HG03095 (cell line): Measurements from ENCODE around the gene FDX1.

Experiments
- ATAC-seq: cut with Tn5 transposase; IDR thresholded peaks from one replicate; pipeline ENCODE4 v1.9.1; 2021; ENCODE audit warnings: moderate library complexity; ENCODE audit not compliant: unreplicated experiment

The FDX1 gene

GRCh38 chr11:110467556-110467955 lies 37.8 kb downstream of the FDX1 start:
- no peak for ATAC-seq

GRCh38 chr11:110468121-110468520 lies 38.4 kb downstream of the FDX1 start:
- no peak for ATAC-seq

DNA sequence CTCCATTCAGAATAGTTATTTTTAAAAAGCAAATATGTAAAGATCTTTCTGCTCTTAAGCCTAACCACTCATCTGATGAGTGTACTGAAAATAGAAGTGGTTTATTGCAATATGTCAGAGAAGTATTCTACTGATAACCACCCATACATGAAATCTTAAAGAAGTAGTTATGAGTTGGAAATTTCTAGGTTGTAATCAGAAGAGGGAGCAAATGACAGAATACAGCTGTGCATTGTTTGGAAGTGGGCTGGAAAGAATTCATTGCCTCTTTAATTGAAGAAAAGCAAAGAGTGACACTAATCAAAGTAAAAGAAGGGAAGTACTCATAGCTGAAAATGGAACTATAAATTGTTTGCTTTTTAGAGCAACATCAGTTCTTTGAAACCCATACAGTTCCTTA lies 39.4 kb downstream of the FDX1 start:
- no peak for ATAC-seq

- no peak for ATAC-seq
These were observed 41.0 kb downstream of the FDX1 start for GRCh38 chr11:110470716-110471115.

DNA sequence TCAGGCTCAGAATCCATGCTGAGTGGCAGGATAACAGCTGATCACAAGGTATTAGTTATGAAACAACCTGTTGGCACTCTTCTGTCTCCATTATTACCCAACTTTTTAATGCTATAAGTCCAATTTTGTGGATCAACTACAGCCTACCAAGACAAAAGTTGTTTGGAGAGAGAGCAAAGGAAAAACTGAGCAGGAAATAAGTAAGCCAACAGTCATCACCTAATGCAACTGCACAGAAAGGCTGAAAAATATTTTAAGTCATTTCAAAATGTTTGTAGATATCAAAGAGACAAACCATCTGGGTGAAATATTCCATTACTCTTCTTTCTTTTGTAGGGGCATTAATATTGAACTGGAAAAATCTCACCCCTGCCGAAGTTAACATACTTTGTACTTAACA lies 41.6 kb downstream of the FDX1 start:
- no peak for ATAC-seq

DNA sequence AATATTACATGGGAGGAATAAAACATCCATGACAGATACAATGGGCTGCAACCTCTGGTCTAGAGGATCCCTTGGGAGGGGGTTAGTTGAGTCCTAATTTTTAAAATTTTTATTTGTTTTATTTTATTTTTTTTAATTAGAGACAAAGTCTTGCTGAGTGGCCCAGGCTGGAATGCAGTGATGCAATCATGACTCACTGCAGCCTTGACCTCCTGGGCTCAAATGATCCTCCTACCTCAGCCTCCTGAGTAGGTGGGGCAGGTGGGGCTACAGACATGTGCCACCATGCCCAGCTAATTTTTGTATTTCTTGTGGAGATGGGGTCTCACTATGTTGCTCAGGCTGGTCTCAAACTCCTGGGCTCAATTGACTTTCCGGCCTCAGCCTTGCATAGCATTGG lies 43.1 kb downstream of the FDX1 start:
- ATAC-seq, result no peak

- no peak for ATAC-seq
These were observed 44.0 kb downstream of the FDX1 start for GRCh38 chr11:110473706-110474105.

DNA sequence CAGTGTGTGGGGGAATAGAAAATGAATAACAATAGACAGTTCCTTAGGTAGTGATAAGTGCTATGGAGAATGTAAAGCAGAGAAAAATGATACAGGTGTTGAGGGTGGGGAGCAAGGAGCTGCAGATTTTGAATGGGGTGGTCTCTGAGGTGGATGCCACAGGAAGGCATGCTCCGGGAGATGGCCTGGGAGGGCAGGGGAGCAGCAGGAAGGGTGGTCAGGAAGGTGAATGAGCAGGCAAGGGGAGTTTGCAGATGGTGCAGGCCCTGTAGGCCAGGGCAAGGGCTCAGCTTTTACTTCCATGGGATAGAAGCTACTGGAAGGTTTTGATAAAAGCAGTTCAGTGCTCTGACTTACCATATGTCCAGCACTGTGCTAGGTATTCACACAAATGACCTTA lies 44.8 kb downstream of the FDX1 start:
- no peak for ATAC-seq

DNA sequence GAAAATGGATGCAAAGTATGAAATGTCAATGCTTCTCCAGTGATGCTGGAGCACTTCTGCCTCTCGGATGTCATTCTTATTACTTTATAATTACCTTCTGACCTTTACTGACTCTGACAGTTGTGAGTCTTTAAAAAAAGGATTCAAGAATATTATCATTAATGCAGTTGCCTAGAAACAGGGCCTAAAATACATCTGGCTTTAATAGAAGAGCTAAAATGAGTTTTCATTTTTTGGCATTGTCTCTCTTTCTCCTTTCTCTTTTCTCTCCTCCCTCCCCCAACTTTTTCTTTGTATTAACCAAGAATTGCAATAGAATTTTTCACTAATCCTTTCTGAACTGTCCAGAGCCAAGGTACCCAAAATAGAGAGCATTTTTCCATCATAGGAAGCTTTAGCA lies 45.9 kb downstream of the FDX1 start:
- no peak for ATAC-seq

- no peak for ATAC-seq
These were observed 48.7 kb downstream of the FDX1 start for GRCh38 chr11:110478410-110478809.

DNA sequence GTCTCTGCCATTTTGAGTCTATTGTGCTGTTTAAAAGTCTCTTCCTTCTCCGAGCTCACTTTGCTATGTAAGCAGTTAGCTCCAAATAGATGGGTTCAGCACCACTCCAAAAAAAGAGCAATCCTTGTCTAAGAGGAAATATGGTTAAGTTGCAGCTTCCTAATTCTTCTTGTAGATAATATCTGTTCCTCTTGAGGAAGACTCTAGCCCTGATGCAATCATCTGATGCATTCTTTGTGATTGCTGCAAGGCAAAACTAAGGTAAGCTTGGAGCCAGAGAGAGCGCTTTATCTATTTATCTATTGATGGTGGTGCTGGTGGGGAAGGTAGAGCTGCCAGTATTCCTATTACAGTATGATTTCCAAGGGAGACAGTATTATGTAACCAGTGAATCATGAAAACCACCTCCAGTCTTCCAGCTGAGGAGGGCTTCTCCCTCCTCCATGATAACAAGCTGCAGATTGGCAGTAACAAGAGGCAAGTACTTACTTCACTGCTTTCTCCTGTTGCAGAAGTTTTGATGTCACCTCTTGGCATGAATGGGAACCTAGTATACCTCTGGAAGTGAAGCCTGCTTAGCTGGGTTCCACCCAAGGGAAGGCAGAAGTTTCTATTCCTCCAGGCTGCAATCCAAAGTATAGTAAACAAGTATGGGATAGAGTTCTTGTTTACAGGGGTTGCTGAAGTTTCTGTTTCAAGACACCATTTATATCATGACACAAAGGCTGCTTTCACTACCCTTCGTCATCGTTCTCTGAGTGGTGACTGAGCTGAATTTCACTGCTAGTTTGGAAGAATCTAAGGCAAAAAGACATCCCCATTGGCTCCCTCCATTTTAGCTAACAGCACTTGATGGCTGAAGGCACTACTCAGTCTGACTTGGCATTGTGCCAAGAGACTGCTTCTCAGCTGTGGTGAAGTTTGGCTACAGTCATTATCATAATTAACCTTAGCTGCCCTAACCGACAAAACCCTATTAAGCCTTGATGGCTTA lies 49.7 kb downstream of the FDX1 start:
- no peak for ATAC-seq

GRCh38 chr11:110481523-110481922 lies 51.8 kb downstream of the FDX1 start:
- ATAC-seq, result no peak

GRCh38 chr11:110486156-110486555 lies 56.4 kb downstream of the FDX1 start:
- ATAC-seq, result no peak

DNA sequence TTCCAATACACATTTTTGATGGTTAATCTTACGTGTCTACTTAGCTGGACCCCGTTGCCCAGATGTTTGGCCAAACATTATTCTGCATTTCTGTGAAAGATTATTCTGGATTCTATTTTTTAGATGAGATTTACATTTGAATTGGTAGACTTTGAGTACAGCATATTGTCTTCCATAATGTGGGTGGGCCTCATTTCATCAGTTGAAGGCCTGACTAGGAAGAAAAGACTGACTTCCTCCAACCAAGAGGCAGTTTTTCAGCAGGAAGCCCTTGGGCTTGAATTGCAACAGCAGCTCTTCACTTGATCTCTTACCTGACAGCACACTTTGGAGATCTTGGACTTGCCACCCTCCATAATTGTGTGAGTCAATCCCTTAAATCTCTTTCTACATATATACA lies 58.7 kb downstream of the FDX1 start:
- no peak for ATAC-seq

GRCh38 chr11:110490886-110491285 lies 61.1 kb downstream of the FDX1 start:
- ATAC-seq, result no peak

GRCh38 chr11:110491577-110492320 lies 62.0 kb downstream of the FDX1 start:
- no peak for ATAC-seq

DNA sequence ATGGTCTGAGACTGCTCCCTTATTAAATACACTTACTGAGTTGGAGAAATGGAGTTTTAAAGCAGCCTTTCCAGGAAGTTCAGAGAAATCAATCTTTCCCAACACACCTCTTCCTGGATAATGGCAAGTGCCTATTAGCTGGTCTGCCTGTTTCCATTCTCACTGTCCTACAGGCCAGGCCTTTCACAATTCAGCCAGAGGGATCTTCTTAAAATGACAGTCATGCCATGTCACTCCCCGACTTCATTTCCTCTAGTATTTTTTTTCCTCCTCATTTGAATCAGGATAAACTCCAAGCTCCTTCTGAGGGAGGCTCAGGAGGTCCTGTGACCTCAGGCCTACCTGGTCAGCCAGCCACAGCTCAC lies 62.6 kb downstream of the FDX1 start:
- ATAC-seq, result no peak

DNA sequence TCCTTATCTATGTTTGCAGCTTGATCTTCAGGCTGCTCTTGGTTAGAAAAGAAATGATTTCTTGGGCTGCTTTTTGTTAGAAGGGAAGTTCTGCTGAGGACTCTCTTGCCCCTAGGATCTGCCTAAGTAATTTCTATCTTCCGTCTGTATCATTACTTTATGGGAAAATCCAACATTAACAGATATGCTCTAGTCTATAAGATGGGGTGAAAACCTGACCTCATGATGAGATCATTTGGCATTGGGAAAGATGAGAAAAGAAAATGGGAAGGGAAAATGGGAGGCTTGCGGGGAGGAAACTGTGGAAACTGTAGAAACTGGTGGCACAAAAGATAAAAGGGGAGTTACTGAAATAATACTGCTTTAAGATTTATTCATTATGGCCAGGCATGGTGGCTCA lies 63.6 kb downstream of the FDX1 start:
- ATAC-seq, result no peak

- ATAC-seq, result no peak
These were observed 67.7 kb downstream of the FDX1 start for GRCh38 chr11:110497231-110497978.

- no peak for ATAC-seq
These were observed 71.7 kb downstream of the FDX1 start for GRCh38 chr11:110501428-110501827.

DNA sequence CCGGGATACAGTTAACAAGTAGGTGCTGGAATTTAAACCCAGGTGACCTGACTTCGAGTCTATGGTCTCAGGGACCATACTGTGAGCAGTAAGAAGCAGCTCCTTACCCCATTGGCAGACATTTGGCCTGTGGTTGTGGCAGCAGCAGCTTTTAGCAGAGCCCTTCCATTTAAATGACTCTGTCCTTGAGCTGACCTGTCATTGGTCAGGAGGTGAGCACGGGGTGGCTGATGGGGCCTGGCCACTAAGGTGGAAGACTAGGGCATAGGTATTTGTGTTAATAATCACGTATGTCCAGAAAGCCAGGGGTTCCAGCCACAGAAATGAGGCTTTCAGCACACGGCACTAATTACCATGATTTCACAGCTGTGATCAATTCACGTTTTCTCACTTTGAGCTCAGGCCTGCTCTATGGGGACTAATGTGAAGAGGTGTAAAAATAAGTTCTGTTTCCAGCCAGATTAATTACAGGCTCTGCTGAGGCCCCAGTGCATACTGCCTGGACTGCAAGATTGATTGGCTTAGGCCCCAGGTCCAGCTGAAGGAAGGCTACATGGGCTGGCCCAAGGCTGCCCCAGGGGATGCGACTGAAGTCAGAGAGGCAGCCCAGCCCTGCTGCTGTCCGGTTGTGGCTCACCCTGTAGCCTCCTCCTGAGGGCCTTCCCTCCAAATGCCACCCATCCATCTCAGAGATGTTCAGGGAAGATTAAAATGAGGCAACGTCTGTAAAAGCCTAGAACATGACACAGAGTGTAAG lies 76.0 kb downstream of the FDX1 start:
- no peak for ATAC-seq
